Measurements from ENCODE around the gene PSME2. TPM values are rescaled to one million over a fixed set of nuclear protein-coding genes. Genes with fewer than 3 reads are reported as not detected.

The PSME2 gene
- total and polyA plus RNA-seq, 2 of the 13 experiments (the other 11 are each of a cell fraction or from before 2014, with no cell fraction given) = 332 to 716 TPM

GRCh38 chr14:24188251-24189058 lies 42.0 kb upstream of the PSME2 start, which contains the start of gene IPO4 (continued):
- TF ChIP-seq, protein P1, sequence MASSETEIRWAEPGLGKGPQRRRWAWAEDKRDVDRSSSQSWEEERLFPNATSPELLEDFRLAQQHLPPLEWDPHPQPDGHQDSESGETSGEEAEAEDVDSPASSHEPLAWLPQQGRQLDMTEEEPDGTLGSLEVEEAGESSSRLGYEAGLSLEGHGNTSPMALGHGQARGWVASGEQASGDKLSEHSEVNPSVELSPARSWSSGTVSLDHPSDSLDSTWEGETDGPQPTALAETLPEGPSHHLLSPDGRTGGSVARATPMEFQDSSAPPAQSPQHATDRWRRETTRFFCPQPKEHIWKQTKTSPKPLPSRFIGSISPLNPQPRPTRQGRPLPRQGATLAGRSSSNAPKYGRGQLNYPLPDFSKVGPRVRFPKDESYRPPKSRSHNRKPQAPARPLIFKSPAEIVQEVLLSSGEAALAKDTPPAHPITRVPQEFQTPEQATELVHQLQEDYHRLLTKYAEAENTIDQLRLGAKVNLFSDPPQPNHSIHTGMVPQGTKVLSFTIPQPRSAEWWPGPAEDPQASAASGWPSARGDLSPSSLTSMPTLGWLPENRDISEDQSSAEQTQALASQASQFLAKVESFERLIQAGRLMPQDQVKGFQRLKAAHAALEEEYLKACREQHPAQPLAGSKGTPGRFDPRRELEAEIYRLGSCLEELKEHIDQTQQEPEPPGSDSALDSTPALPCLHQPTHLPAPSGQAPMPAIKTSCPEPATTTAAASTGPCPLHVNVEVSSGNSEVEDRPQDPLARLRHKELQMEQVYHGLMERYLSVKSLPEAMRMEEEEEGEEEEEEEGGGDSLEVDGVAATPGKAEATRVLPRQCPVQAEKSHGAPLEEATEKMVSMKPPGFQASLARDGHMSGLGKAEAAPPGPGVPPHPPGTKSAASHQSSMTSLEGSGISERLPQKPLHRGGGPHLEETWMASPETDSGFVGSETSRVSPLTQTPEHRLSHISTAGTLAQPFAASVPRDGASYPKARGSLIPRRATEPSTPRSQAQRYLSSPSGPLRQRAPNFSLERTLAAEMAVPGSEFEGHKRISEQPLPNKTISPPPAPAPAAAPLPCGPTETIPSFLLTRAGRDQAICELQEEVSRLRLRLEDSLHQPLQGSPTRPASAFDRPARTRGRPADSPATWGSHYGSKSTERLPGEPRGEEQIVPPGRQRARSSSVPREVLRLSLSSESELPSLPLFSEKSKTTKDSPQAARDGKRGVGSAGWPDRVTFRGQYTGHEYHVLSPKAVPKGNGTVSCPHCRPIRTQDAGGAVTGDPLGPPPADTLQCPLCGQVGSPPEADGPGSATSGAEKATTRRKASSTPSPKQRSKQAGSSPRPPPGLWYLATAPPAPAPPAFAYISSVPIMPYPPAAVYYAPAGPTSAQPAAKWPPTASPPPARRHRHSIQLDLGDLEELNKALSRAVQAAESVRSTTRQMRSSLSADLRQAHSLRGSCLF (CRISPR knock-in tag; IDR thresholded peaks at IDR 0.05; ENCODE audit: borderline replicate concordance) = 0 out of 2 replicates have a peak, but pooled peaks have one; percentile 13
- TF ChIP-seq, protein P2, sequence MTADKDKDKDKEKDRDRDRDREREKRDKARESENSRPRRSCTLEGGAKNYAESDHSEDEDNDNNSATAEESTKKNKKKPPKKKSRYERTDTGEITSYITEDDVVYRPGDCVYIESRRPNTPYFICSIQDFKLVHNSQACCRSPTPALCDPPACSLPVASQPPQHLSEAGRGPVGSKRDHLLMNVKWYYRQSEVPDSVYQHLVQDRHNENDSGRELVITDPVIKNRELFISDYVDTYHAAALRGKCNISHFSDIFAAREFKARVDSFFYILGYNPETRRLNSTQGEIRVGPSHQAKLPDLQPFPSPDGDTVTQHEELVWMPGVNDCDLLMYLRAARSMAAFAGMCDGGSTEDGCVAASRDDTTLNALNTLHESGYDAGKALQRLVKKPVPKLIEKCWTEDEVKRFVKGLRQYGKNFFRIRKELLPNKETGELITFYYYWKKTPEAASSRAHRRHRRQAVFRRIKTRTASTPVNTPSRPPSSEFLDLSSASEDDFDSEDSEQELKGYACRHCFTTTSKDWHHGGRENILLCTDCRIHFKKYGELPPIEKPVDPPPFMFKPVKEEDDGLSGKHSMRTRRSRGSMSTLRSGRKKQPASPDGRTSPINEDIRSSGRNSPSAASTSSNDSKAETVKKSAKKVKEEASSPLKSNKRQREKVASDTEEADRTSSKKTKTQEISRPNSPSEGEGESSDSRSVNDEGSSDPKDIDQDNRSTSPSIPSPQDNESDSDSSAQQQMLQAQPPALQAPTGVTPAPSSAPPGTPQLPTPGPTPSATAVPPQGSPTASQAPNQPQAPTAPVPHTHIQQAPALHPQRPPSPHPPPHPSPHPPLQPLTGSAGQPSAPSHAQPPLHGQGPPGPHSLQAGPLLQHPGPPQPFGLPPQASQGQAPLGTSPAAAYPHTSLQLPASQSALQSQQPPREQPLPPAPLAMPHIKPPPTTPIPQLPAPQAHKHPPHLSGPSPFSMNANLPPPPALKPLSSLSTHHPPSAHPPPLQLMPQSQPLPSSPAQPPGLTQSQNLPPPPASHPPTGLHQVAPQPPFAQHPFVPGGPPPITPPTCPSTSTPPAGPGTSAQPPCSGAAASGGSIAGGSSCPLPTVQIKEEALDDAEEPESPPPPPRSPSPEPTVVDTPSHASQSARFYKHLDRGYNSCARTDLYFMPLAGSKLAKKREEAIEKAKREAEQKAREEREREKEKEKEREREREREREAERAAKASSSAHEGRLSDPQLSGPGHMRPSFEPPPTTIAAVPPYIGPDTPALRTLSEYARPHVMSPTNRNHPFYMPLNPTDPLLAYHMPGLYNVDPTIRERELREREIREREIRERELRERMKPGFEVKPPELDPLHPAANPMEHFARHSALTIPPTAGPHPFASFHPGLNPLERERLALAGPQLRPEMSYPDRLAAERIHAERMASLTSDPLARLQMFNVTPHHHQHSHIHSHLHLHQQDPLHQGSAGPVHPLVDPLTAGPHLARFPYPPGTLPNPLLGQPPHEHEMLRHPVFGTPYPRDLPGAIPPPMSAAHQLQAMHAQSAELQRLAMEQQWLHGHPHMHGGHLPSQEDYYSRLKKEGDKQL (CRISPR knock-in tag; IDR thresholded peaks at IDR 0.05; ENCODE audit: low read depth) = no peak; the same call in none of the 2 replicates
- peak; percentile 95 for TF ChIP-seq CENPT (CRISPR knock-in tag; IDR thresholded peaks at IDR 0.05; ENCODE audit: low read depth)
- TF ChIP-seq, protein P3, sequence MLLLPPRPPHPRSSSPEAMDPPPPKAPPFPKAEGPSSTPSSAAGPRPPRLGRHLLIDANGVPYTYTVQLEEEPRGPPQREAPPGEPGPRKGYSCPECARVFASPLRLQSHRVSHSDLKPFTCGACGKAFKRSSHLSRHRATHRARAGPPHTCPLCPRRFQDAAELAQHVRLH (CRISPR knock-in tag; IDR thresholded peaks at IDR 0.05; ENCODE audit: borderline replicate concordance, low read depth) = peak; percentile 100
- TF ChIP-seq ATF4 (CRISPR knock-in tag; IDR thresholded peaks at IDR 0.05) = no peak
- peak; percentile 97 for TF ChIP-seq ARNTL (CRISPR knock-in tag; IDR thresholded peaks at IDR 0.05)
- TF ChIP-seq, protein P4, sequence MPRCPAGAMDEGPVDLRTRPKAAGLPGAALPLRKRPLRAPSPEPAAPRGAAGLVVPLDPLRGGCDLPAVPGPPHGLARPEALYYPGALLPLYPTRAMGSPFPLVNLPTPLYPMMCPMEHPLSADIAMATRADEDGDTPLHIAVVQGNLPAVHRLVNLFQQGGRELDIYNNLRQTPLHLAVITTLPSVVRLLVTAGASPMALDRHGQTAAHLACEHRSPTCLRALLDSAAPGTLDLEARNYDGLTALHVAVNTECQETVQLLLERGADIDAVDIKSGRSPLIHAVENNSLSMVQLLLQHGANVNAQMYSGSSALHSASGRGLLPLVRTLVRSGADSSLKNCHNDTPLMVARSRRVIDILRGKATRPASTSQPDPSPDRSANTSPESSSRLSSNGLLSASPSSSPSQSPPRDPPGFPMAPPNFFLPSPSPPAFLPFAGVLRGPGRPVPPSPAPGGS (CRISPR knock-in tag; IDR thresholded peaks at IDR 0.05) = peak; percentile 99
- peak; percentile 95 for TF ChIP-seq MYNN (CRISPR knock-in tag; IDR thresholded peaks at IDR 0.05; ENCODE audit: low read depth)
- TF ChIP-seq, protein P5, sequence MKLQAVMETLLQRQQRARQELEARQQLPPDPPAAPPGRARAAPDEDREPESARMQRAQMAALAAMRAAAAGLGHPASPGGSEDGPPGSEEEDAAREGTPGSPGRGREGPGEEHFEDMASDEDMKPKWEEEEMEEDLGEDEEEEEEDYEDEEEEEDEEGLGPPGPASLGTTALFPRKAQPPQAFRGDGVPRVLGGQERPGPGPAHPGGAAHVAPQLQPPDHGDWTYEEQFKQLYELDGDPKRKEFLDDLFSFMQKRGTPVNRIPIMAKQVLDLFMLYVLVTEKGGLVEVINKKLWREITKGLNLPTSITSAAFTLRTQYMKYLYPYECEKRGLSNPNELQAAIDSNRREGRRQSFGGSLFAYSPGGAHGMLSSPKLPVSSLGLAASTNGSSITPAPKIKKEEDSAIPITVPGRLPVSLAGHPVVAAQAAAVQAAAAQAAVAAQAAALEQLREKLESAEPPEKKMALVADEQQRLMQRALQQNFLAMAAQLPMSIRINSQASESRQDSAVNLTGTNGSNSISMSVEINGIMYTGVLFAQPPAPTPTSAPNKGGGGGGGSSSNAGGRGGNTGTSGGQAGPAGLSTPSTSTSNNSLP (IDR thresholded peaks at IDR 0.05; ENCODE audit: low read depth, low read length) = peak; percentile 98
- peak; percentile 94 for TF ChIP-seq CHCHD3 (CRISPR knock-in tag; IDR thresholded peaks at IDR 0.05)
